Astrocyte (in vitro differentiated cells and primary cell): ENCODE data around the gene LATS2.

ENCODE experiments used
- CTCF ChIP-seq: IDR thresholded peaks from 2 replicates; pipeline ENCODE4 v1.5.1; 2011; ENCODE audit warnings: low read depth, mild to moderate bottlenecking, inconsistent platforms, low read length, moderate library complexity; ENCODE audit not compliant: insufficient read depth
- EZH2 ChIP-seq: IDR thresholded peaks from 2 replicates; pipeline ENCODE4 v1.6.1; 2012; ENCODE audit warnings: mild to moderate bottlenecking, low read length, inconsistent platforms; ENCODE audit not compliant: insufficient read depth

GRCh38 chr13:21032656-21033055 is 28.7 kb downstream of the LATS2 start:
- no peak for TF ChIP-seq CTCF
- TF ChIP-seq EZH2, result no peak
